Natural killer cell (primary cell): Measurements from ENCODE around the gene HAPLN3. TPM values are rescaled to one million over a fixed set of nuclear protein-coding genes. Genes with fewer than 3 reads are reported as not detected.

Experiments used
- ATAC-seq, 3 donors: fragments of 150-1000 bp in 2 of 3; fragments of 200-7000 bp in 1 of 3; cut with Tn5 transposase; 1 replicate in 1 of 3; 2 replicates in 2 of 3; pipeline ENCODE4 v1.10.0; 2021; ENCODE audit warnings: mild to moderate bottlenecking in 2 of 3, moderate library complexity in 2 of 3
- DNase-seq, 2 donors: peaks; one replicate each; pipeline versions ENCODE4 v3.0.0 to v3.0.0-alpha.2; 2013 to 2021; ENCODE audit warnings: mixed read lengths in 1 of 2
- H3K27ac ChIP-seq: one replicate; pipeline ENCODE4 v1.5.1; 2013; ENCODE audit warnings: mild to moderate bottlenecking, low read length
- H3K27me3 ChIP-seq: one replicate; pipeline ENCODE4 v1.6.1; 2013; ENCODE audit warnings: low read length; ENCODE audit not compliant: control insufficient read depth, insufficient read depth
- H3K36me3 ChIP-seq: one replicate; pipeline ENCODE4 v1.6.1; 2013; ENCODE audit warnings: low read length; ENCODE audit not compliant: control insufficient read depth, insufficient read depth
- H3K4me1 ChIP-seq: one replicate; pipeline ENCODE4 v1.6.1; 2013; ENCODE audit warnings: low read length; ENCODE audit not compliant: control insufficient read depth, insufficient read depth
- H3K4me3 ChIP-seq: one replicate; pipeline ENCODE4 v1.5.1; 2013; ENCODE audit warnings: low read length
- H3K9me3 ChIP-seq: one replicate; pipeline ENCODE4 v1.6.1; 2013; ENCODE audit warnings: low read length; ENCODE audit not compliant: control insufficient read depth, insufficient read depth
- H3K27ac Mint-ChIP-seq, 2 donors: one replicate each; pipeline ENCODE4 v1.8.0; 2022; ENCODE audit warnings: mild to moderate bottlenecking in 2 of 2, mixed read lengths in 2 of 2, moderate library complexity in 1 of 2
- H3K27me3 Mint-ChIP-seq, 2 donors: one replicate each; pipeline ENCODE4 v1.8.0; 2022; ENCODE audit warnings: low read depth in 2 of 2, mixed read lengths in 2 of 2
- H3K36me3 Mint-ChIP-seq: one replicate; pipeline ENCODE4 v1.8.0; 2022; ENCODE audit warnings: mixed read lengths
- H3K4me1 Mint-ChIP-seq, 2 donors: one replicate each; pipeline ENCODE4 v1.8.0; 2022; ENCODE audit warnings: mixed read lengths in 2 of 2
- H3K4me3 Mint-ChIP-seq: one replicate; pipeline ENCODE4 v1.8.0; 2022; ENCODE audit warnings: mild to moderate bottlenecking, moderate library complexity, mixed read lengths
- H3K9me3 Mint-ChIP-seq, 2 donors: one replicate each; pipeline ENCODE4 v1.8.0; 2022; ENCODE audit warnings: mixed read lengths in 2 of 2
- CTCF ChIP-seq: fragments of 200-600 bp; IDR thresholded peaks from one replicate; pipeline ENCODE4 v1.8.0; 2022; ENCODE audit warnings: antibody characterized with exemption
- WGBS: methylation state at CpG from one replicate; pipeline ENCODE4 v1.1.7; 2013; ENCODE audit warnings: missing lambda C conversion rate; ENCODE audit not compliant: insufficient coverage; 5-methylcytosine and 5-hydroxymethylcytosine counted together
- intact Hi-C: fragments of 100-400 bp; cut with micrococcal nuclease; formaldehyde crosslinking; loops from one replicate; pipeline ENCODE4 v1.14.2; 2022
- total RNA-seq, 4 donors: library from RNA; stranded (reverse); fragments of 120-200 nt in 1 of 4; gene quantifications; one replicate each; pipeline versions ENCODE4 v1.2.3 to v1.2.4, GENCODE V29; 2013 to 2022

The HAPLN3 gene
- total RNA-seq, 3 donors from 2014 or later (not counting 1 experiment from before 2014, with no cell fraction given), result 10.1 to 10.8 (median 10.4) TPM

- Mint-ChIP-seq H3K4me3 (no peak overlapping the region), H3K27ac (no peak overlapping the region), H3K27me3 (no peaks in the 10 kb centered on the region), H3K9me3 (no peaks in the 10 kb centered on the region), H3K4me1 (peaks cover 7 to 19% of the 10 kb centered on the region in 2 donors), H3K36me3 (no peaks in the 10 kb centered on the region)
- no peak overlapping the region for H3K27ac ChIP-seq
- ATAC-seq (no peak), DNase-seq (no peak)
- H3K27me3 ChIP-seq, result no peaks in the 10 kb centered on the region
- 83% methylated on average over 4 of the region's 5 CpGs for WGBS
- no peak overlapping the region for H3K4me3 ChIP-seq
- no peak for TF ChIP-seq CTCF
- H3K9me3 ChIP-seq, result no peaks in the 10 kb centered on the region
- H3K36me3 ChIP-seq, result no peaks in the 10 kb centered on the region
- intact Hi-C loops, result no loop called here
- peaks cover 25% of the 10 kb centered on the region for H3K4me1 ChIP-seq
Measured at GRCh38 chr15:88900982-88901418, 5.7 kb upstream of the HAPLN3 start.

- Mint-ChIP-seq H3K27ac (no peak overlapping the region), H3K4me3 (no peak overlapping the region), H3K36me3 (no peaks in the 10 kb centered on the region), H3K9me3 (no peaks in the 10 kb centered on the region), H3K27me3 (peaks cover 3 to 4% of the 10 kb centered on the region in 2 donors), H3K4me1 (peaks cover 10 to 22% of the 10 kb centered on the region in 2 donors)
- peaks cover 28% of the 10 kb centered on the region for H3K4me1 ChIP-seq
- no peaks in the 10 kb centered on the region for H3K27me3 ChIP-seq
- TF ChIP-seq CTCF, result no peak
- no peaks in the 10 kb centered on the region for H3K9me3 ChIP-seq
- no peak overlapping the region for H3K4me3 ChIP-seq
- intact Hi-C loops, result no loop called here
- WGBS, result 95% methylated on average over 12 of the region's 12 CpGs
- H3K36me3 ChIP-seq, result no peaks in the 10 kb centered on the region
- DNase-seq (no peak), ATAC-seq (no peak)
- no peak overlapping the region for H3K27ac ChIP-seq
Measured at GRCh38 chr15:88900309-88900981, 5.1 kb upstream of the HAPLN3 start.

DNA sequence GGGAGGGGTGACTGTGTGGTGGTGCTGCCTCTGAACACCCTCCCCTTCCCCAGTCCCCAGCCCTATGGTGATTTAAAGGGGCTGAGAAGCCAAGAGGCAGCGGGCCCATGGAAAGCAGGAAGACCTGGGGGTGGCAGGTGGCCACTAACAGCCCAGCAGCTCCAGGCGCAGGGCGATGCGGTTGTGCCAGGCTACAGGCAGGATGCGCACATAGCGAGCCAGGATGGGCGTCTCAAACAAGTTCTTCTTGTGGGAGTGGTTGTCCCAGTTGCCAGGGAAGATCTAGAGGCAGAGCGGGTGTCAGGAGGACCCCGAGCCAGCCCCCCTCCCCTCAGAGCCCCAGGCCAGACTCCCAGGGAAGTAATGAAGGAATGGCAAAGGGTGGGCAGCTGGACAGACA is 3.9 kb upstream of the HAPLN3 start:
- H3K27ac ChIP-seq, result no peak overlapping the region
- no peak for TF ChIP-seq CTCF
- peaks cover 8 to 15% of the 10 kb centered on the region in 2 donors for H3K4me1 Mint-ChIP-seq
- over 99% methylated on average over 7 of the region's 9 CpGs for WGBS
- no peak overlapping the region for H3K4me3 Mint-ChIP-seq
- no peaks in the 10 kb centered on the region for H3K36me3 ChIP-seq
- H3K9me3 ChIP-seq, result no peaks in the 10 kb centered on the region
- ATAC-seq (no peak), DNase-seq (no peak)
- H3K27ac Mint-ChIP-seq, result no peak overlapping the region
- intact Hi-C loops, result no loop called here
- H3K9me3 Mint-ChIP-seq, result no peaks in the 10 kb centered on the region
- no peak overlapping the region for H3K4me3 ChIP-seq
- H3K27me3 Mint-ChIP-seq, result peaks cover 6 to 7% of the 10 kb centered on the region in 2 donors
- peaks cover 32% of the 10 kb centered on the region for H3K4me1 ChIP-seq
- H3K36me3 Mint-ChIP-seq, result no peaks in the 10 kb centered on the region
- peaks cover 4% of the 10 kb centered on the region for H3K27me3 ChIP-seq

- peaks cover 11% of the 10 kb centered on the region in 2 donors for H3K4me1 Mint-ChIP-seq
- ATAC-seq (no peak), DNase-seq (no peak)
- no peaks in the 10 kb centered on the region for H3K36me3 Mint-ChIP-seq
- no peak overlapping the region for H3K4me3 Mint-ChIP-seq
- Histone ChIP-seq H3K27ac (no peak overlapping the region), H3K36me3 (no peaks in the 10 kb centered on the region), H3K4me1 (peaks cover 31% of the 10 kb centered on the region), H3K9me3 (no peaks in the 10 kb centered on the region), H3K27me3 (peaks cover 7% of the 10 kb centered on the region), H3K4me3 (no peak overlapping the region)
- WGBS, result 94% methylated on average over 14 of the region's 15 CpGs
- TF ChIP-seq CTCF, result no peak
- intact Hi-C loops, result no loop called here
- H3K27ac Mint-ChIP-seq, result no peak overlapping the region
- H3K27me3 Mint-ChIP-seq, result peaks cover 6 to 7% of the 10 kb centered on the region in 2 donors
- H3K9me3 Mint-ChIP-seq, result no peaks in the 10 kb centered on the region
Measured at GRCh38 chr15:88898736-88899135, 3.4 kb upstream of the HAPLN3 start.
